Fibroblast of lung (primary cell): Measurements from ENCODE around the gene SLC37A1. TPM values are rescaled to one million over a fixed set of nuclear protein-coding genes. Genes with fewer than 3 reads are reported as not detected.

Experiments
- DNase-seq, 2 donors: peaks; one replicate each; pipeline versions ENCODE4 v3.0.0 to v3.0.0-alpha.2; 2010; ENCODE audit warnings: low read depth in 2 of 2
- H2AFZ ChIP-seq: 2 replicates; pipeline ENCODE4 v1.5.1; 2012; ENCODE audit warnings: low read length, control low read depth, inconsistent platforms
- H3K27ac ChIP-seq: 2 replicates; pipeline ENCODE4 v1.5.1; 2011; ENCODE audit warnings: low read length, control low read depth; ENCODE audit not compliant: insufficient read depth
- H3K27me3 ChIP-seq: 2 replicates; pipeline ENCODE4 v1.5.1; 2011; ENCODE audit warnings: mild to moderate bottlenecking, low read length; ENCODE audit not compliant: control insufficient read depth, insufficient read depth
- H3K36me3 ChIP-seq: 2 replicates; pipeline ENCODE4 v1.5.1; 2011; ENCODE audit warnings: low read length; ENCODE audit not compliant: control insufficient read depth, insufficient read depth
- H3K4me1 ChIP-seq: 2 replicates; pipeline ENCODE4 v1.5.1; 2011; ENCODE audit warnings: low read length; ENCODE audit not compliant: control insufficient read depth, insufficient read depth; ENCODE audit errors: extremely low read depth
- H3K4me2 ChIP-seq: 2 replicates; pipeline ENCODE4 v1.5.1; 2011; ENCODE audit warnings: low read length, control low read depth; ENCODE audit not compliant: insufficient read depth; ENCODE audit errors: extremely low read depth
- H3K4me3 ChIP-seq, 4 experiments: fragments of 200-600 bp in 1 of 4; sonication (generic) in 1 of 4; replicated peaks in 1 of 4; 2 replicates each; pipeline ENCODE4 v1.5.1; 2011 to 2016; ENCODE audit warnings: low read length in 4 of 4, low read depth in 3 of 4, mild to moderate bottlenecking in 3 of 4, control low read depth in 2 of 4, inconsistent platforms in 1 of 4, mixed read lengths in 1 of 4; ENCODE audit not compliant: insufficient read depth in 1 of 4; ENCODE audit errors: control extremely low read depth in 1 of 4
- H3K79me2 ChIP-seq: 2 replicates; pipeline ENCODE4 v1.5.1; 2012; ENCODE audit warnings: mild to moderate bottlenecking, low read length, inconsistent platforms; ENCODE audit not compliant: control insufficient read depth, insufficient read depth
- H3K9ac ChIP-seq: 2 replicates; pipeline ENCODE4 v1.5.1; 2011; ENCODE audit warnings: mild to moderate bottlenecking, low read length, control low read depth; ENCODE audit not compliant: insufficient read depth
- H3K9me3 ChIP-seq: 2 replicates; pipeline ENCODE4 v1.5.1; 2012; ENCODE audit warnings: low read depth, low read length; ENCODE audit not compliant: control insufficient read depth, insufficient read depth
- H4K20me1 ChIP-seq: 2 replicates; pipeline ENCODE4 v1.5.1; 2011; ENCODE audit warnings: low read length; ENCODE audit not compliant: control insufficient read depth, insufficient read depth; ENCODE audit errors: extremely low read depth
- EZH2 ChIP-seq: IDR thresholded peaks from 2 replicates; pipeline ENCODE4 v1.5.1; 2012; ENCODE audit warnings: low read length, control low read depth, mild to moderate bottlenecking; ENCODE audit errors: missing control alignments
- polyA plus RNA-seq, 2 donors: library from polyadenylated mRNA; depleted of rRNA in 1 of 2; stranded (reverse) in 1 of 2; unstranded in 1 of 2; fragments of >200 nt; gene quantifications; 2 replicates each; pipeline ENCODE4 v1.2.1, GENCODE V29; 2011 to 2012; ENCODE audit warnings: missing spikeins in 1 of 2
- total RNA-seq: library from RNA; depleted of rRNA; stranded (reverse); fragments of >200 nt; gene quantifications from 2 replicates; pipeline ENCODE4 v1.2.1, GENCODE V29; 2014
- TF ChIP-seq, protein P1 (sequence below), 2 donors: IDR thresholded peaks in 1 of 2; conservative IDR thresholded peaks in 1 of 2; 1 replicate in 1 of 2; 2 replicates in 1 of 2; pipeline ENCODE4 v1.5.1; 2011 to 2012; ENCODE audit warnings: low read length in 2 of 2, control low read depth in 1 of 2, inconsistent platforms in 1 of 2, low read depth in 1 of 2, mild to moderate bottlenecking in 1 of 2

Gene SLC37A1
- total and polyA plus RNA-seq, 2 donors (not counting 1 experiment from before 2014, with no cell fraction given) = 0.42 to 6.4 TPM

DNA sequence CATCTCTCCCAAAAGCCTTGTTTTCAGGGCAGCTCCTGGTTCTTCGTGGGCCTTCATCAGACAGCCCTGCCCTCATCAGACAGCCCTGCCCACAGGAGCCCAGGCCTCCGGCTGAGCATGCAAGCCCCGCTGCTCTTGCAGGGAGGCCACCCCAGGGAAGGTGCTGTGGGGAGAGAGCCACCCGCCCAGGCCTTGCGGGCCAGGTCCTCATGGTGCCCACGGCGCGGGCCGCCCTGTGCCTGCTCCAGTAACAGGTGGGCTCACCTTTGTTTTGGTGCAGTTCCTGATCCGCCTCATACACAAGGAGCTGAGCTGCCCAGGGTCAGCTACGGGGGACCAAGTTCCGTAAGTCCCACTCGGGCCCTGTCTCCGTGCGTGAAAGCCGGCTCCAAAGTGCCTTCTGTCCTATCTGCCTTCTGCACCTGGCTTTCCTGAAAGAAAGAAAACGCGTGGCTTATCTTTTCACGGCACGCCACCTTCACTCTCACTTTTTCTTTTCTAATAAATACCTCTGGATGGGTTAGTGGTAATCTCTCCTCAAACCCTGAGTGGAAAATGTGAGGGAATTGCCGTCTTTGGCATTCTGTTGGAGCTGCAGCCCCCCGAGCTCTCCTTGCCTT lies 65.9 kb downstream of the SLC37A1 start:
- no peaks in the 10 kb centered on the region for H3K36me3 ChIP-seq
- TF ChIP-seq EZH2 = no peak
- TF ChIP-seq, protein P1, sequence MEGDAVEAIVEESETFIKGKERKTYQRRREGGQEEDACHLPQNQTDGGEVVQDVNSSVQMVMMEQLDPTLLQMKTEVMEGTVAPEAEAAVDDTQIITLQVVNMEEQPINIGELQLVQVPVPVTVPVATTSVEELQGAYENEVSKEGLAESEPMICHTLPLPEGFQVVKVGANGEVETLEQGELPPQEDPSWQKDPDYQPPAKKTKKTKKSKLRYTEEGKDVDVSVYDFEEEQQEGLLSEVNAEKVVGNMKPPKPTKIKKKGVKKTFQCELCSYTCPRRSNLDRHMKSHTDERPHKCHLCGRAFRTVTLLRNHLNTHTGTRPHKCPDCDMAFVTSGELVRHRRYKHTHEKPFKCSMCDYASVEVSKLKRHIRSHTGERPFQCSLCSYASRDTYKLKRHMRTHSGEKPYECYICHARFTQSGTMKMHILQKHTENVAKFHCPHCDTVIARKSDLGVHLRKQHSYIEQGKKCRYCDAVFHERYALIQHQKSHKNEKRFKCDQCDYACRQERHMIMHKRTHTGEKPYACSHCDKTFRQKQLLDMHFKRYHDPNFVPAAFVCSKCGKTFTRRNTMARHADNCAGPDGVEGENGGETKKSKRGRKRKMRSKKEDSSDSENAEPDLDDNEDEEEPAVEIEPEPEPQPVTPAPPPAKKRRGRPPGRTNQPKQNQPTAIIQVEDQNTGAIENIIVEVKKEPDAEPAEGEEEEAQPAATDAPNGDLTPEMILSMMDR (conservative IDR thresholded peaks at IDR 0.05 in 1 of 2, IDR thresholded peaks at IDR 0.05 in 1 of 2; ENCODE audit: low read depth in 1 of 2, low read length in 2 of 2) = no peak
- H3K4me3 ChIP-seq = no peak overlapping the region
- H3K9me3 ChIP-seq = no peaks in the 10 kb centered on the region
- no peak overlapping the region for H3K9ac ChIP-seq
- H3K79me2 ChIP-seq = no peaks in the 10 kb centered on the region
- H3K4me1 ChIP-seq = no peaks in the 10 kb centered on the region
- no peak overlapping the region for H3K27ac ChIP-seq
- DNase-seq = no peak
- no peaks in the 10 kb centered on the region for H3K27me3 ChIP-seq
- no peak overlapping the region for H2AFZ ChIP-seq
- no peaks in the 10 kb centered on the region for H4K20me1 ChIP-seq
- no peak overlapping the region for H3K4me2 ChIP-seq

DNA sequence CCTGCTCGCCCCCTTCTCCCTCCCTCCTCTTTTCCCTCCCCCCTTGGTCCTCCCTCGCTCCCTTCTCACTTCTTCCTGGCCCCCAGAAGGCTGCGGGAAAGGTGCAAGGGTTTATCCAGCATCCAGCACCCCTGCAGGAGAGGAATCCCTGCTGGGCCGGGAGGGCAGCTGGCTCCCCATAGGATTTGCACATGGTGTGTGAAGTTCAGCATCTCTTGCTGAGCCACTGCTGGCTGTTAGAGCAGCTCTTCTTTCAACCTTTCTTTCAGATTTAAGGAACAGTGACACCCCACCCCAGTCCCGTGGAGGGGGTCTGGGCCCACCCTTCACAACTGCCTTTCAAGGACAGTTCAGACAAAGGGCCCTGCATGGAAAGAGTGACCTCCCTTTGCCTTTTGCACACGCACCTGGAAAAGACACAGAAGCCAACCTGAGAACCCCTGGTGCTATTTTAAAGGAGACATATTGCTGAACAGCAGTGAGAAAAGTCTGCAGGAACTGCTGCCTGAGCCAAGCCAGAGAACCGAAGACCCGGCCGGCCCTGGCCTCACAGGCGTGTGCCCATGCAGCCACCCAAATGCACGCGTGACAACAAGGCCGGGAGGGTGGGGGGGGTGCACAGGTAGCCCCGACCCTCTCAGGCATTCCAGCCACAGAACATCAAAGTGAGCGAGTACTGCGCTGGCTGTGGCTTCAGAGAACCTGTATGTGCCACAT lies 66.6 kb downstream of the SLC37A1 start:
- Histone ChIP-seq H3K9ac (no peak overlapping the region), H3K27me3 (no peaks in the 10 kb centered on the region), H3K9me3 (no peaks in the 10 kb centered on the region), H3K27ac (no peak overlapping the region), H3K4me2 (no peak overlapping the region), H2AFZ (no peak overlapping the region), H3K4me3 (no peak overlapping the region), H3K36me3 (no peaks in the 10 kb centered on the region), H4K20me1 (no peaks in the 10 kb centered on the region), H3K4me1 (no peaks in the 10 kb centered on the region), H3K79me2 (no peaks in the 10 kb centered on the region)
- no peak for DNase-seq
- TF ChIP-seq, protein P1 (conservative IDR thresholded peaks at IDR 0.05 in 1 of 2, IDR thresholded peaks at IDR 0.05 in 1 of 2; ENCODE audit: low read depth in 1 of 2, low read length in 2 of 2) = no peak
- TF ChIP-seq EZH2 = no peak

DNA sequence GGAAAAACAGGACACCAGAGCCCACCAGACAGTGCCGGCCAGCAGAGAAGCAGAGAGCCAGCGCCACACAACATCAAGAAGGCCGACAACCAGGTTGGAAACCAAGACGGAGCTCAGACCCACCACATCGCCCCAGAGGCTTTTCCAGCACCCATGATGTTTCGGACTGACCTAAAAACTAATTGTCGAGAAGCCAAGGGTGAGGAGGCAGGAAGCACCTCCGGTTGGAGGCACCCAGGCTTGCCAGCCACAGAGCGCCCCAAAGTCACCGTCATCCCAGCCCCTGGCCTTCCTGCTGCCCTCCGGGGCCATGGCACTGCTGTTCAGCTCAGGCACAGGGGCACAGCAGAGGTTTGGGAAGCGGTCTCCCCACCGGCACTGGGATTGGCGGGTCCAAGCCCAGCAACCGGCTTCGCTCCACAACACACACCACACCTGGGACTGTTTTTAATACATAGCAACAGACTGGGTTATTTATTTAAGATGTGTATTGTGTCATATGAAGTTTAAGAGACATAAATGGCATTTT lies 67.2 kb downstream of the SLC37A1 start:
- Histone ChIP-seq H3K4me1 (no peaks in the 10 kb centered on the region), H3K9ac (no peak overlapping the region), H3K79me2 (no peaks in the 10 kb centered on the region), H3K9me3 (no peaks in the 10 kb centered on the region), H3K4me2 (no peak overlapping the region), H3K27ac (no peak overlapping the region), H3K27me3 (no peaks in the 10 kb centered on the region), H3K4me3 (no peak overlapping the region), H2AFZ (no peak overlapping the region), H3K36me3 (no peaks in the 10 kb centered on the region), H4K20me1 (no peaks in the 10 kb centered on the region)
- no peak for DNase-seq
- TF ChIP-seq, protein P1 (conservative IDR thresholded peaks at IDR 0.05 in 1 of 2, IDR thresholded peaks at IDR 0.05 in 1 of 2; ENCODE audit: low read depth in 1 of 2, low read length in 2 of 2) = no peak
- no peak for TF ChIP-seq EZH2
